ENCODE measurements around the gene RHOXF2B.
"Not testable (repeated sequence)": the region's sequence is repeated elsewhere in the genome, so short reads cannot be mapped to it uniquely, and the experiment has no call there.

The RHOXF2B gene

GRCh38 chrX:120077590-120077989, at the start of gene RHOXF2B:
RHOXF2B (minus strand) TSS chrX:120077690; CDS start chrX:120077552, 138 bp downstream.
- not testable (repeated sequence) for H3K4me3 Mint-ChIP-seq; H3K36me3 Mint-ChIP-seq; ATAC-seq; H3K4me1 Mint-ChIP-seq; H3K27ac Mint-ChIP-seq; DNase-seq (ENCODE audit: low spot score in 2 of 2); H3K9me3 Mint-ChIP-seq

GRCh38 chrX:120125444-120125843, 48.0 kb upstream of the RHOXF2B start:
- no peaks in the 10 kb centered on the region for H3K36me3 Mint-ChIP-seq

GRCh38 chrX:120120223-120120622, 42.7 kb upstream of the RHOXF2B start:
- H3K9me3 Mint-ChIP-seq, result no peaks in the 10 kb centered on the region
- no peak overlapping the region for H3K27ac Mint-ChIP-seq
- DNase-seq (ENCODE audit: low spot score in 2 of 2) (no peak), ATAC-seq (no peak)
- no peaks in the 10 kb centered on the region for H3K36me3 Mint-ChIP-seq
- H3K4me1 Mint-ChIP-seq, result no peaks in the 10 kb centered on the region
- H3K4me3 Mint-ChIP-seq, result no peak overlapping the region

More at GRCh38 chrX:120125444-120125843, 48.0 kb upstream of the RHOXF2B start:
- DNase-seq (ENCODE audit: low spot score in 2 of 2) (no peak), ATAC-seq (no peak)
- Mint-ChIP-seq H3K4me1 (no peaks in the 10 kb centered on the region), H3K27ac (no peak overlapping the region), H3K9me3 (no peaks in the 10 kb centered on the region), H3K4me3 (no peak overlapping the region)

- no peaks in the 10 kb centered on the region for H3K36me3 Mint-ChIP-seq
- H3K27ac Mint-ChIP-seq, result no peak within 1 kb of the TSS
These were observed 38.0 kb upstream of the RHOXF2B start, which contains the start of gene RHOXF1 for GRCh38 chrX:120115438-120115963. RHOXF1 (minus strand) TSS chrX:120115913; CDS start chrX:120115862, 51 bp downstream.

GRCh38 chrX:120111611-120112010, 34.1 kb upstream of the RHOXF2B start:
- DNase-seq (ENCODE audit: low spot score in 2 of 2) (no peak), ATAC-seq (no peak)
- Mint-ChIP-seq H3K4me3 (no peak overlapping the region), H3K4me1 (no peaks in the 10 kb centered on the region), H3K27ac (no peak overlapping the region), H3K36me3 (no peaks in the 10 kb centered on the region), H3K9me3 (no peaks in the 10 kb centered on the region)

More at GRCh38 chrX:120115438-120115963, 38.0 kb upstream of the RHOXF2B start, which contains the start of gene RHOXF1:
- Mint-ChIP-seq H3K4me3 (no peak within 1 kb of the TSS), H3K4me1 (no peaks in the 10 kb centered on the region), H3K9me3 (no peaks in the 10 kb centered on the region)
- ATAC-seq (no peak), DNase-seq (ENCODE audit: low spot score in 2 of 2) (no peak)

GRCh38 chrX:120109378-120109777, 31.9 kb upstream of the RHOXF2B start:
- no peak overlapping the region for H3K4me3 Mint-ChIP-seq
- H3K4me1 Mint-ChIP-seq, result no peaks in the 10 kb centered on the region
- no peaks in the 10 kb centered on the region for H3K9me3 Mint-ChIP-seq
- no peak for DNase-seq (ENCODE audit: low spot score in 2 of 2)
- H3K36me3 Mint-ChIP-seq, result no peaks in the 10 kb centered on the region
- ATAC-seq, result no peak
- no peak overlapping the region for H3K27ac Mint-ChIP-seq

GRCh38 chrX:120104707-120105106, 27.2 kb upstream of the RHOXF2B start:
- H3K9me3 Mint-ChIP-seq; ATAC-seq; H3K36me3 Mint-ChIP-seq; H3K4me1 Mint-ChIP-seq; H3K27ac Mint-ChIP-seq; H3K4me3 Mint-ChIP-seq; DNase-seq (ENCODE audit: low spot score in 2 of 2): not testable (repeated sequence)

GRCh38 chrX:120101057-120101456, 23.6 kb upstream of the RHOXF2B start:
- not testable (repeated sequence) for H3K36me3 Mint-ChIP-seq; DNase-seq (ENCODE audit: low spot score in 2 of 2); H3K4me3 Mint-ChIP-seq

GRCh38 chrX:120090208-120090607, 12.7 kb upstream of the RHOXF2B start:
- DNase-seq (ENCODE audit: low spot score in 2 of 2) (no peak), ATAC-seq (no peak)
- Mint-ChIP-seq H3K36me3 (no peaks in the 10 kb centered on the region), H3K27ac (no peak overlapping the region), H3K4me1 (peaks cover 6% of the 10 kb centered on the region), H3K9me3 (no peaks in the 10 kb centered on the region), H3K4me3 (no peak overlapping the region)

More at GRCh38 chrX:120101057-120101456, 23.6 kb upstream of the RHOXF2B start:
- H3K9me3 Mint-ChIP-seq, ATAC-seq, H3K4me1 Mint-ChIP-seq, H3K27ac Mint-ChIP-seq: not testable (repeated sequence)

- ATAC-seq, result no peak
- Mint-ChIP-seq H3K27ac (no peak overlapping the region), H3K4me1 (peaks cover 6% of the 10 kb centered on the region), H3K36me3 (no peaks in the 10 kb centered on the region), H3K9me3 (no peaks in the 10 kb centered on the region), H3K4me3 (no peak overlapping the region)
- no peak for DNase-seq (ENCODE audit: low spot score in 2 of 2)
These were observed 10.0 kb upstream of the RHOXF2B start for GRCh38 chrX:120087289-120088017.

- H3K36me3 Mint-ChIP-seq; ATAC-seq; H3K4me3 Mint-ChIP-seq; H3K9me3 Mint-ChIP-seq; H3K4me1 Mint-ChIP-seq; DNase-seq (ENCODE audit: low spot score in 2 of 2); H3K27ac Mint-ChIP-seq: not testable (repeated sequence)
These were observed 8.2 kb upstream of the RHOXF2B start for GRCh38 chrX:120085553-120086185.

- not testable (repeated sequence) for DNase-seq (ENCODE audit: low spot score in 2 of 2); H3K4me3 Mint-ChIP-seq; H3K36me3 Mint-ChIP-seq; H3K27ac Mint-ChIP-seq; H3K9me3 Mint-ChIP-seq; ATAC-seq; H3K4me1 Mint-ChIP-seq
These were observed 11.3 kb downstream of the RHOXF2B start for GRCh38 chrX:120066169-120066568.

- ATAC-seq; H3K27ac Mint-ChIP-seq; H3K36me3 Mint-ChIP-seq; H3K4me3 Mint-ChIP-seq; DNase-seq (ENCODE audit: low spot score in 2 of 2); H3K9me3 Mint-ChIP-seq; H3K4me1 Mint-ChIP-seq: not testable (repeated sequence)
These were observed 34.8 kb downstream of the RHOXF2B start for GRCh38 chrX:120042712-120043111.

GRCh38 chrX:120042247-120042646, 35.2 kb downstream of the RHOXF2B start:
- H3K27ac Mint-ChIP-seq; H3K36me3 Mint-ChIP-seq; H3K4me1 Mint-ChIP-seq; DNase-seq (ENCODE audit: low spot score in 2 of 2); ATAC-seq; H3K9me3 Mint-ChIP-seq; H3K4me3 Mint-ChIP-seq: not testable (repeated sequence)

- not testable (repeated sequence) for H3K27ac Mint-ChIP-seq; H3K4me3 Mint-ChIP-seq; H3K9me3 Mint-ChIP-seq; H3K4me1 Mint-ChIP-seq; H3K36me3 Mint-ChIP-seq; ATAC-seq; DNase-seq (ENCODE audit: low spot score in 2 of 2)
These were observed 37.3 kb downstream of the RHOXF2B start for GRCh38 chrX:120040176-120040575.
